ENCODE measurements around the gene DOK7.

Gene DOK7

DNA sequence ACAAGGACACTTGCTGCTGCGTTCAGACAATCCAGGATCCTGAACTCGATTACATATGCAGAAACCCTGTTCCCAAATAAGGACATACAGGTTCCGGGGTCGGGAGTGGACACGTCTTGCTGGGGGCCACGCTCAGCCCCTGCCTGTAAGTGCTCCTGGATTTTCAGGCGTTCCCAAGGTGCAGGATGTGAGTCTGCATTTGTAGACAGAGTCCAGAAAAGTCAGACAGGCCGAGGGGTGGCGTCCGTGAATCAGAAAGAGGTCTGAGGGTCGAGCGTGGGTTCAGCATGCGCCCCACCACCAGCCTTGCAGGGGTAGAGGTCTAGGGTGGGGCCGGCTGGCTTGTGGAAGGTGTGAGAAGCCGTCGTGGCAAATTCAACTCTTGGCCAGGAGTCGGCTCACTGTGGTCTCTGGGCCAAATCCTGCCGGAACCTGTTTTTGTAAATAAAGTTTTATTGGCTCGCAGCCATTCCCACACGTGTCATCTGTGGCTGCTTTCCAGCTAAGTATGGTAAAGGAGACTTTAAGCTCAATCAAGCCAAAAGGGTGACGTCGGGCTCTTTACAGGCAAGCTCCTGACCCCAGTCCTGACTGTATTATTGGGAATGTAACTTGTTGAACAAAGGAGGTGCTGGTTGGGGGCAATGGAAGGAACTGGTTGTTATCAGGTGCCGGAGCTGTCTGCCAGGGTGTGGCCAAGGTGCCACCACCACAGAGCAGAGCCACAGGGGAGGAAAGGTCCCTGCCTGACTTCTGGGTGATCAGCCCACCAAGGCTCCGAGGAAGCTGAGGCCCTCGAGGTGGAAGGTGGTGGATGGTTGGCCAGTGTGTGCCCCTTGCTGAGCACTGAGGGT is 7.4 kb downstream of the DOK7 start:
- DNase-seq, result no peak

DNA sequence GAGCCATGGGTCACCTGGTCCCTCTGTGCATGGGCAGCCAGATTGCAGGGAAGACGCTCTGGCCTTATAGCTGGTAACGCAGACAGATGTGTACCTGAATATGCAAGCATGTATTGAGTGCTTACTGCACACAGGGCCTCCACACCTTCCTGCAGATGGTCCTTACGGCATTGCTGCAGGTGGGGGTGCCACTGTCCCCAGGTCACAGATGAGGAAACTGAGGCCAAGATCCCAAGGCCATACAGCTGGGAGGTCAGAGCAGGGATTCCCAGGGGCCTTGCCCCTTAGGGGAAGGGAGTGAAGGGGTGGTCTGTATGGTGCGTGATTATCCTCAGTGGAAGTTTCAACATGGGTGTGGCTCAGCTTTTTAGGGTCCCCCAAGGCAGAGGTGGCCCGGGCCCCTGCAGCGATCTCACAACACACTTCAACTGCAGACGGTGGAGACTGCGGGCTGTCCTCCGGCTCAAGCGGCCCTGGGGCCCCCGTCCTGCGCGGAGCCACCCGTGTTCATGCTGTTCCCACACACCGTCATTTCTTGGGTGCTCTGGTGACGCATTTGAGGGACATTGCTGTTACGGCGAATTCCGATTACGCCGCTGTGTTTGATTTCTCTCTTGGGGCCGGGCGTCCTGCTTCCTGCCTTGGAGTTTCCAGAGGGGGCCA is 8.1 kb downstream of the DOK7 start:
- Mint-ChIP-seq H3K27me3 (no peaks in the 10 kb centered on the region), H3K9me3 (no peaks in the 10 kb centered on the region), H3K27ac (no peak overlapping the region), H3K36me3 (ENCODE audit: low read depth) (no peaks in the 10 kb centered on the region), H3K4me1 (no peaks in the 10 kb centered on the region), H3K4me3 (no peak overlapping the region)
- no peak for ATAC-seq
- no peak for DNase-seq

More for the DNA sequence above, 7.4 kb downstream of the DOK7 start:
- no peaks in the 10 kb centered on the region for H3K4me1 Mint-ChIP-seq
- no peak overlapping the region for H3K4me3 Mint-ChIP-seq
- H3K27ac Mint-ChIP-seq, result no peak overlapping the region
- no peak for ATAC-seq
- no peaks in the 10 kb centered on the region for H3K36me3 Mint-ChIP-seq (ENCODE audit: low read depth)
- no peaks in the 10 kb centered on the region for H3K9me3 Mint-ChIP-seq
- peaks cover under 1% of the 10 kb centered on the region for H3K27me3 Mint-ChIP-seq

DNA sequence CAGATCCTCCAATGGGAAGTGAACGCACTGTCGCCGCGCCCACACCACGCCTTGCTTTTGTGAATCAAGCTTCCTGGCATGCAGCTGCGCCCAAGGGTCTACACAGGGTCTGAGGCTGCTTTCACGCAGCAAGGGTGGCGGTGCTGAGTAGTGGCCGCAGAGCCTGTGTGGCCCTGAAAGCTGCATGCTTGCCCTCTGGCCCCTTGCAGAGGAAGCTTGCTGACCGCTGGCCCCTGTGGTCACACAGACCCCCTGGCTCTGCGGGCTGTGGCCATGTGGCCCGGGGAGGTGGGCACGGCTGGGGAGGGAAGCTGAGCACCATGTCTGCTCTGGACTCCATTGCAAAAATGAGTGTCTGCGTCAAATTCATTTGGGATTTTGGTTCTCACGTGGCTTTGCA is 8.8 kb downstream of the DOK7 start:
- Mint-ChIP-seq H3K4me1 (no peaks in the 10 kb centered on the region), H3K4me3 (no peak overlapping the region), H3K9me3 (no peaks in the 10 kb centered on the region), H3K27ac (no peak overlapping the region), H3K27me3 (peaks cover 2% of the 10 kb centered on the region), H3K36me3 (ENCODE audit: low read depth) (no peaks in the 10 kb centered on the region)
- ATAC-seq, result no peak
- DNase-seq, result no peak

DNA sequence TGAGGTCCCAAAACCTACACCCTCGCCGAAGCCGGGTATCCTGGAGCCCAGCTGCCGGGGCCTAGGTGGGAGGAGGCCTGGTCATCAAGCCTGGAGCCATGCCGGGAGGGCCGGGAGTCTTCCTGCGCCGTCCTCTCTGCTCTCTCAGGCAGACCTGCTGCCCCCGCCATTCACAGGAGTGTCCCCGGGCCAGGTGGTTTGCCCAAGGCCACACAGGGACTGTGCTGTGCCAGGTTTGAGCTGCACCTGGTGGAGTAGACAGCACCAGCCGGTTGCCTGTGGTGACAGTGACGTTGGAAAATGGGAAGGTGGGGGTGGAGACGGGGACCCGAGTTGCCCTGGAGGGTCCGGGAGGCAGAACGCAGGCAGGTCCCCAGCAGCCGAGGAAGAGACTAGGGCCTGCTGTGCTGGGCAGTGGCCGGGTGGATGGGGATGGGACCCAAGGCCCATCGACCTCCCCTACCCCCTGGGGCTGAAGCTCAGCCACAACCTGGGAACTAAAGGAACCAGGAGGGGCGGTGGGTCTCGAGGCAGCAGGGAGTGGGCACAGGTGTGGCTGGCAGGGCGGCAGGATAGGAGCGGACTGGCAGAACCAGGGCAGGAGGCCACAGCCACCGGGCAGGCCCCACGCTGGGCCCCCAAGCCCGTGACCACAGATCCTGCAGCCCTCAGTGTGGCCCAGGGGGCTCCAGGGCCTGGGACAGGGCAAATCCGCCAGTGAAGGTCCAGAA is 9.5 kb downstream of the DOK7 start:
- ATAC-seq (no peak), DNase-seq (no peak)
- H3K4me3 Mint-ChIP-seq, result no peak overlapping the region
- no peaks in the 10 kb centered on the region for H3K36me3 Mint-ChIP-seq (ENCODE audit: low read depth)
- H3K9me3 Mint-ChIP-seq, result no peaks in the 10 kb centered on the region
- no peak overlapping the region for H3K27ac Mint-ChIP-seq
- peaks cover 2% of the 10 kb centered on the region for H3K27me3 Mint-ChIP-seq
- H3K4me1 Mint-ChIP-seq, result no peaks in the 10 kb centered on the region

- Mint-ChIP-seq H3K4me3 (no peak overlapping the region), H3K9me3 (no peaks in the 10 kb centered on the region), H3K27me3 (peaks cover 2% of the 10 kb centered on the region), H3K27ac (no peak overlapping the region), H3K4me1 (no peaks in the 10 kb centered on the region), H3K36me3 (ENCODE audit: low read depth) (no peaks in the 10 kb centered on the region)
- DNase-seq, result no peak
- ATAC-seq, result no peak
These were observed 10.3 kb downstream of the DOK7 start for GRCh38 chr4:3473181-3473950.

DNA sequence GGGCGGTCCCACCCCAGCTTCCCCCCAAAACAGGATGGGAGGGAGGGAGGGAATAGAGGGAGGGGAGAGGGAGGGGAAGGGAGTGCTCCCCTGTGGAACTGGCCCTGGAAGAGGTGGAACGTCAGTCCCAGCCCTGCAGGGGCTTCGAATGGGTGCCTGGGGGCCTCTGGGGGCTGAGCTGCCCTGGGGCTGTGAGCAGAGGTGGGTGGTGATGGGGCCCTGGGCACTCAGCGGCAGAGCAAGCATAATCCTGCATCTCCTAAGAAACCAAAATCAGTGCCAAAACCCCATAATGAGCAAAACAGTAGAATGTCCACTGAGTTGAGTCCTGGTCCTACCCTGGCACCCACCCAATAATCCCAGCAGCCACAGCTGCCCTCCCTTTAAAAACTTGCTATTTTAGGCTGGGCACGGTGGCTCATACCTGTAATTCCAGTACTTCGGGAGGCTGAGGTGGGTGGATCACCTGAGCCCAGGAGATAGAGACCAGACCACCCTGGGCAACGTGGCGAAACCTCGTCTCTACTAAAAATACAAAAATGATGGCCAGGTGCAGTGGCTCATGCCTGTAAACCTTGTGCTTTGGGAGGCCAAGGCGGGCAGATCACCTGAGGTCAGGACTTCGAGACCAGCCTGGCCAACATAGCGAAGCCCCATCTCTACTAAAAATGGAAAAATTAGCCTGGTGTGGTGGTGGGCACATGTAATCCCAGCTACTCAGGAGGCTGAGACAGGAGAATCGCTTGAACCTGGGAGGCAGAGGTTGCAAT is 11.1 kb downstream of the DOK7 start:
- no peak overlapping the region for H3K27ac Mint-ChIP-seq
- H3K4me3 Mint-ChIP-seq, result no peak overlapping the region
- no peaks in the 10 kb centered on the region for H3K9me3 Mint-ChIP-seq
- H3K27me3 Mint-ChIP-seq, result peaks cover 2% of the 10 kb centered on the region
- no peak for DNase-seq
- no peak for ATAC-seq
- no peaks in the 10 kb centered on the region for H3K36me3 Mint-ChIP-seq (ENCODE audit: low read depth)
- no peaks in the 10 kb centered on the region for H3K4me1 Mint-ChIP-seq

DNA sequence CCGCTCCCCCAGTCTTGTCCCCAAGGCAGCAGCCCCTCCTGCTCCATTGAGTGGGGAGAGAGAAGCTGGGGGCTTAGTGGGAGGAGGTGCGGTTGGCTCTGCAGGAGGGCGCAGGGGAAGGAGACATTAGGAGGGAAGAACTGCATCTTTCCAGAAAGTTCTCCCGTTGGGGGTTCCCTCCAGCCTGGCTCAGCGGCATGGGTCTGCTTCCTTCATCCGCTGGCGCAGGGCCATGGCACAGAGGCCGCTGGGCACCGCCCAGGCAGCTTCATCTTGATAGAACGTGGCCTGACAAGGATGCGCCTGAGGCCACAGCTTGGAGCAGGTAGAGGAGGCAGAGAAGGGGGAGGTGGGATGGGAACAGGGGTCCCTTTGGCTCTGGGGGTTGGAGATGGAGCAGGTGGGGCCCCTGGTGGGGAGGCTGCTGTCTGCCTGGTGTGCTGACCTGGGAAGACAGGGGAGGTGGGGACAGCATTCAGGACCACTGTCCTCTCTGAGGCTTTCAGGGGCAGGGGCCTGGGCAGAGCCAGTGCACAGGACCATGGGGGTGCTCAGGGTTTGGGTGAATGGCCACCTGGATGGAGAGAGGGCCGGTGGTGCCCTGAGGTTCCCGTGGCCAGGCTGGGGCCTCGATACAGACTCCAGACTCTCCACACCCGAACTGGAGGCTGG is 12.1 kb downstream of the DOK7 start:
- Mint-ChIP-seq H3K4me3 (no peak overlapping the region), H3K36me3 (ENCODE audit: low read depth) (no peaks in the 10 kb centered on the region), H3K27ac (no peak overlapping the region), H3K4me1 (no peaks in the 10 kb centered on the region), H3K27me3 (peaks cover 2% of the 10 kb centered on the region), H3K9me3 (no peaks in the 10 kb centered on the region)
- DNase-seq, result no peak
- no peak for ATAC-seq

DNA sequence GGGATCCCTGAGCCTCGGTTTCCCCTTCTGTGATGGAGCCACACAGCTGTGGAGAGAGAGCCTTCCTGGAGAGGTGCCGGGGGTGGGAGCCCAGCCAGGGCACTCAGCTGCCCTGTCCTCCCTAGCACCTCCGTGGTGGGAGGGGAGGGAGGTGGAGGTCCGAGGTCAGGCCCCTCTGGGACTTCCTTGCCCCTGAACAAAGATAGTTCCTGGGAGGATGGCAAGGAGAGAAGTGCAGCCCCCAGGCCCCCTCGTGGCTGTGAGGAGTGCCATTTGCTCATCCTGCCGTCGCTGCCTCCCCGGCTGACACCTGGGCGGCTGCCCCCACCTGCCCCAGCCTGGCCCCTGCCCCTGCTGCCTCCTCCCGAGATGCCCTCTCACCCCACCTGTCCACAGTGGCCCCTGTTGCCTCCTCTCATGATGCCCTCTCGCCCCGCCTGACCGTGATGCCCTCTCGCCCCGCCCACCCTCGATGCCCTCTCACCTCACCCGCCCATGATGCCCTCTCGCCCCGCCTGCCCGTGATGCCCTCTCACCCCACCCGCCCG is 12.7 kb downstream of the DOK7 start:
- H3K27me3 Mint-ChIP-seq, result peaks cover 2% of the 10 kb centered on the region
- H3K4me3 Mint-ChIP-seq, result no peak overlapping the region

DNA sequence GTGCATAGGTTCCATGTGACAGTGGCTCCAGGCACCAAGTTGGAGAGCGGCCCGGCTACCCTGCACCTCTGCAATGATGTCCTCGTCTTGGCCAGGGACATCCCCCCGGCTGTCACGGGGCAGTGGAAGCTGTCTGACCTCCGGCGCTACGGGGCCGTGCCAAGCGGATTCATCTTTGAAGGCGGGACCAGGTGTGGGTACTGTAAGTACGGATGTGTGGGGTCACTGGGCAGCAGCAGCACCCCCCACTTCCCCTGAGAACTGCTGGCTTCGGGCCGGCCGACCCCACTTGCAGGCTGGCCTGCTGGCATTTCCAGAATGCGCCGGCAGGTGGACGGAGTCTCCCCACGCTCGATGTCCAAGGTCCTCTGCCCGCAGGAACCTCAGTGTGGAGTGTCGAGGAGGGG is 13.2 kb downstream of the DOK7 start:
- Mint-ChIP-seq H3K27me3 (peaks cover 7% of the 10 kb centered on the region), H3K4me1 (no peaks in the 10 kb centered on the region), H3K4me3 (no peak overlapping the region), H3K27ac (no peak overlapping the region), H3K36me3 (ENCODE audit: low read depth) (no peaks in the 10 kb centered on the region), H3K9me3 (no peaks in the 10 kb centered on the region)
- ATAC-seq (no peak), DNase-seq (no peak)

More for the DNA sequence above, 12.7 kb downstream of the DOK7 start:
- no peaks in the 10 kb centered on the region for H3K36me3 Mint-ChIP-seq (ENCODE audit: low read depth)
- no peaks in the 10 kb centered on the region for H3K4me1 Mint-ChIP-seq
- H3K27ac Mint-ChIP-seq, result no peak overlapping the region
- no peaks in the 10 kb centered on the region for H3K9me3 Mint-ChIP-seq
- no peak for ATAC-seq
- DNase-seq, result no peak

DNA sequence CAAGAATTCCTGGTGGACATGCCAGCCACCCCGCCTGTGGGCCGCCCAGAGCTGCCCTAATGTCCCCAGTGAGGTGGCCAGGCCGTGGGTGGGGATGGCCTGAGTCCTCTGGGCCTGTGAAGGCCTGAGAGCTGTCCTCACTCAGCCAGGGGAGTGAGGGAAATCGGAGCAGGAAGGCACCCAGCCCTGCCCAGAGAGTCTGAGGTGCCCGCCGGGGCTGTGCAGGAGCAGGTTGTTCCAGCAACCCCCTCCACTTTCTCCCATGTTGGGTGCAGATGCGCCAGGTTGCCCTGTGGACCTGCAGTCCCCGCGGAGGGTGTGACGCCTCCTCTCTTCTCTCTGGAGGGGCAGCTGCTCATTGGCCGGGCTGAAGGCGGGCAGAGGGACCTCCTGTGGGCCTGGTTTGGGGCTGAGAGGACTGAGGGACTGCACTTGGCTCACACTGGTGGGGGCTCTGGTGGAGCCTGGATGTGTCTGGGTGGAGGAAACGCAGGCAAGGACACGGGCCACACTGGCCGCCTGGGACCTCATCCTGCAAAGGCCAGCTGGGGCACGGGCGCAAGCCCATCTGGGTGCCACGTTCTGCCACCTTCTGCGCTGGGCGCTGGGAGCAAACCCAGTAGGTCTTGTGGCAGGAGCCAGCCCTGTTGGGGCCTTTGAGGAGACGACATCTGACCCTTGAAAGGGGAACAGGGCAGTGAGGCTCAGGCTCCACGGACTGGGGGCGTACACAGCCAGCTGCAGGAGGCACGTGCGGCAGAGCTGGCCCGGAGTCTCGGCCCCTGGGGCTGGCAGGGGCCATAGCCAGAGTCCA is 14.0 kb downstream of the DOK7 start:
- DNase-seq, result no peak
- H3K9me3 Mint-ChIP-seq, result no peaks in the 10 kb centered on the region
- no peaks in the 10 kb centered on the region for H3K36me3 Mint-ChIP-seq (ENCODE audit: low read depth)
- H3K27me3 Mint-ChIP-seq, result peaks cover 14% of the 10 kb centered on the region
- no peak overlapping the region for H3K27ac Mint-ChIP-seq
- no peak for ATAC-seq
- H3K4me1 Mint-ChIP-seq, result no peaks in the 10 kb centered on the region
- H3K4me3 Mint-ChIP-seq, result no peak overlapping the region

GRCh38 chr4:3477750-3478430 is 14.8 kb downstream of the DOK7 start:
- Mint-ChIP-seq H3K9me3 (no peaks in the 10 kb centered on the region), H3K27me3 (peaks cover 16% of the 10 kb centered on the region), H3K36me3 (ENCODE audit: low read depth) (no peaks in the 10 kb centered on the region), H3K4me3 (no peak overlapping the region), H3K27ac (no peak overlapping the region), H3K4me1 (no peaks in the 10 kb centered on the region)
- ATAC-seq (no peak), DNase-seq (no peak)
